NCI-H146 treated with DMSO at 0.1 percent for 48 hours (cell line): ENCODE results near the gene PLD6.
"Not testable (repeated sequence)": the region's sequence is repeated elsewhere in the genome, so short reads cannot be mapped to it uniquely, and the experiment has no call there.

Source experiments
- DNase-seq: peaks from one replicate; lab custom pipeline; 2025; ENCODE audit not compliant: unreplicated experiment; lab: John Stamatoyannopoulos, UW

The PLD6 gene

GRCh38 chr17:17177176-17177575 lies 29.0 kb downstream of the PLD6 start:
- DNase-seq: no peak

GRCh38 chr17:17176341-17176740 lies 29.8 kb downstream of the PLD6 start:
- DNase-seq: no peak

- DNase-seq: no peak
These were observed 30.2 kb downstream of the PLD6 start for GRCh38 chr17:17175917-17176316.

- no peak for DNase-seq
These were observed 30.8 kb downstream of the PLD6 start for GRCh38 chr17:17175340-17175739.

GRCh38 chr17:17173921-17174320 lies 32.2 kb downstream of the PLD6 start:
- DNase-seq: no peak

- no peak for DNase-seq
These were observed 33.1 kb downstream of the PLD6 start for GRCh38 chr17:17172990-17173389.

GRCh38 chr17:17172001-17172939 lies 33.9 kb downstream of the PLD6 start:
- no peak for DNase-seq

GRCh38 chr17:17171186-17171585 lies 34.9 kb downstream of the PLD6 start:
- DNase-seq: no peak

GRCh38 chr17:17170346-17170985 lies 35.7 kb downstream of the PLD6 start:
- no peak for DNase-seq

GRCh38 chr17:17169396-17169795 lies 36.7 kb downstream of the PLD6 start:
- DNase-seq: no peak

- no peak for DNase-seq
These were observed 37.7 kb downstream of the PLD6 start for GRCh38 chr17:17168401-17168800.

- DNase-seq: no peak
These were observed 38.1 kb downstream of the PLD6 start for GRCh38 chr17:17167986-17168385.

GRCh38 chr17:17167356-17167755 lies 38.8 kb downstream of the PLD6 start:
- DNase-seq: no peak

- no peak for DNase-seq
These were observed 39.7 kb downstream of the PLD6 start for GRCh38 chr17:17166446-17166845.

- no peak for DNase-seq
These were observed 40.3 kb downstream of the PLD6 start for GRCh38 chr17:17165666-17166308.

GRCh38 chr17:17164676-17165075 lies 41.5 kb downstream of the PLD6 start:
- no peak for DNase-seq

- DNase-seq: no peak
These were observed 42.0 kb downstream of the PLD6 start for GRCh38 chr17:17164156-17164555.

GRCh38 chr17:17161759-17162158 lies 44.4 kb downstream of the PLD6 start:
- no peak for DNase-seq

GRCh38 chr17:17161121-17161520 lies 45.0 kb downstream of the PLD6 start:
- DNase-seq: no peak

GRCh38 chr17:17159571-17159970 lies 46.6 kb downstream of the PLD6 start:
- DNase-seq: no peak

- DNase-seq: not testable (repeated sequence)
These were observed 47.6 kb downstream of the PLD6 start for GRCh38 chr17:17158506-17158905.

GRCh38 chr17:17157041-17157440 lies 49.1 kb downstream of the PLD6 start:
- no peak for DNase-seq
